Type B pancreatic cell (in vitro differentiated cells): ENCODE data around the gene UBE3B. TPM values are rescaled to one million over a fixed set of nuclear protein-coding genes. Genes with fewer than 3 reads are reported as not detected.
"Not testable (repeated sequence)": the region's sequence is repeated elsewhere in the genome, so short reads cannot be mapped to it uniquely, and the experiment has no call there.

Experiments used
- DNase-seq: peaks from one replicate; pipeline ENCODE4 v3.0.0; 2021; ENCODE audit warnings: mixed read lengths; ENCODE audit not compliant: unreplicated experiment; ENCODE audit errors: extremely low spot score
- H3K27ac Mint-ChIP-seq: 2 replicates; pipeline ENCODE4 v1.8.0; 2021; ENCODE audit warnings: mild to moderate bottlenecking, mixed read lengths
- H3K27me3 Mint-ChIP-seq: 2 replicates; pipeline ENCODE4 v1.8.0; 2021; ENCODE audit warnings: mixed read lengths
- H3K36me3 Mint-ChIP-seq: 2 replicates; pipeline ENCODE4 v1.8.0; 2021; ENCODE audit warnings: mixed read lengths
- H3K4me1 Mint-ChIP-seq: one replicate; pipeline ENCODE4 v1.8.0; 2021; ENCODE audit warnings: mixed read lengths; ENCODE audit not compliant: unreplicated experiment
- H3K4me3 Mint-ChIP-seq: 2 replicates; pipeline ENCODE4 v1.8.0; 2021; ENCODE audit warnings: mild to moderate bottlenecking, mixed read lengths
- H3K9me3 Mint-ChIP-seq: 2 replicates; pipeline ENCODE4 v1.8.0; 2021; ENCODE audit warnings: mixed read lengths
- CTCF ChIP-seq: fragments of 200-600 bp; sonication (generic); conservative IDR thresholded peaks from 2 replicates; pipeline ENCODE4 v1.5.0; 2021; ENCODE audit warnings: antibody characterized with exemption, mild to moderate bottlenecking
- total RNA-seq: library from RNA; stranded (reverse); gene quantifications from 2 replicates; pipeline ENCODE4 v1.2.1, GENCODE V29; 2021; ENCODE audit warnings: low replicate concordance

UBE3B gene
- total RNA-seq, 1 donor from 2014 or later = 41.3 TPM

DNA sequence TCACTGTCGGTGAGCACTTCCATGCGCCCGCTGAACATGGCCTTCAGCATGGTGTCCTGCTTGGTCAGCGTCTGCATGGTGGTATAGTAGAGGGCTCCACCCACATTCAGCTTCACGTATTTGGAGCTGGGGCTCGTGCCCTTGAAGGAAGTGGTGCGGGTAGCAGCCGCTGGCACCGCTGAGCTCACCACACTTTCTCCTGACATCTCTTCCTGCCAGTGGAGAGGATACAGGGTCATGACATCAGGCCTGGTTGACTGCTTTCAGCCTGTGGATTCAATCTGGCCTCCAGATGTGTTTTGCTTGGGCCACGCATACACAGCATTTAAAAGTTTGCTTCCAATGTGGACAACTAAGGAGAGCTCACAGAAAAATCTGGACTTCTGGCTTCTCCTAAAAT, 7.9 kb upstream of the UBE3B start:
- TF ChIP-seq CTCF = no peak
- DNase-seq = no peak
- no peaks in the 10 kb centered on the region for H3K9me3 Mint-ChIP-seq
- no peak overlapping the region for H3K27ac Mint-ChIP-seq
- no peaks in the 10 kb centered on the region for H3K27me3 Mint-ChIP-seq
- H3K4me1 Mint-ChIP-seq = peaks cover 24% of the 10 kb centered on the region
- H3K4me3 Mint-ChIP-seq = no peak overlapping the region
- peaks cover 16% of the 10 kb centered on the region for H3K36me3 Mint-ChIP-seq

DNA sequence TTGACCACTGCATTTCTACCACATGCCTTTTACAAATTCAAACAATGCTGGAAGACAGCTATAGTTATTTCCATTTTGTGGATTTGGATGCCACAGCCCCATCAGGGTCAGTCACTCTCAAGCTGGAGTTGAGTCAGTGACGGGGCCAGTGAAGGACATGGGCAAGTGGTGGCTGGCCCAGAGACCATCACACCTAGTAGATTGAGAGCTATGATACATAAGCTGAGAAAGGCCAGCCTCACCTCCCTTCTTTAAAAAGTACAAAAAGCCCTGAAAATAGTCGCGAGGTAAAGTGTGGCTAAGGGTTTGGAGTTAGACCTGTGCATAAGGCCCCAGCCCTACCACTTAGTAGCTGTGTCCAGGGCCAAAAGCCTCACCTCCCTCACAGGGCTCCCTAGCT, 4.4 kb upstream of the UBE3B start:
- TF ChIP-seq CTCF = no peak
- peaks cover 4% of the 10 kb centered on the region for H3K36me3 Mint-ChIP-seq
- DNase-seq = no peak
- H3K4me3 Mint-ChIP-seq = no peak overlapping the region
- peaks cover 33% of the 10 kb centered on the region for H3K4me1 Mint-ChIP-seq
- no peak overlapping the region for H3K27ac Mint-ChIP-seq
- H3K9me3 Mint-ChIP-seq = no peaks in the 10 kb centered on the region
- H3K27me3 Mint-ChIP-seq = no peaks in the 10 kb centered on the region

- H3K4me3 Mint-ChIP-seq, H3K36me3 Mint-ChIP-seq, H3K27ac Mint-ChIP-seq, H3K27me3 Mint-ChIP-seq, DNase-seq, H3K9me3 Mint-ChIP-seq: not testable (repeated sequence)
- peaks cover 34% of the 10 kb centered on the region for H3K4me1 Mint-ChIP-seq
These were observed 3.7 kb upstream of the UBE3B start for GRCh38 chr12:109473526-109474270.

- Mint-ChIP-seq H3K9me3 (no peaks in the 10 kb centered on the region), H3K4me1 (peaks cover 41% of the 10 kb centered on the region), H3K36me3 (no peaks in the 10 kb centered on the region), H3K27me3 (no peaks in the 10 kb centered on the region), H3K27ac (no peak overlapping the region), H3K4me3 (peak overlapping the region; percentile 95)
- TF ChIP-seq CTCF = no peak
- DNase-seq = no peak
These were observed 2.3 kb upstream of the UBE3B start for GRCh38 chr12:109475121-109475520.

GRCh38 chr12:109475993-109476806, 1.2 kb upstream of the UBE3B start:
- no peak for TF ChIP-seq CTCF
- H3K4me1 Mint-ChIP-seq = peaks cover 37% of the 10 kb centered on the region
- H3K36me3 Mint-ChIP-seq = no peaks in the 10 kb centered on the region
- H3K9me3 Mint-ChIP-seq = no peaks in the 10 kb centered on the region
- peak overlapping the region; percentile 99 for H3K27ac Mint-ChIP-seq
- no peak for DNase-seq
- H3K27me3 Mint-ChIP-seq = no peaks in the 10 kb centered on the region
- H3K4me3 Mint-ChIP-seq = peak overlapping the region; percentile 95

DNA sequence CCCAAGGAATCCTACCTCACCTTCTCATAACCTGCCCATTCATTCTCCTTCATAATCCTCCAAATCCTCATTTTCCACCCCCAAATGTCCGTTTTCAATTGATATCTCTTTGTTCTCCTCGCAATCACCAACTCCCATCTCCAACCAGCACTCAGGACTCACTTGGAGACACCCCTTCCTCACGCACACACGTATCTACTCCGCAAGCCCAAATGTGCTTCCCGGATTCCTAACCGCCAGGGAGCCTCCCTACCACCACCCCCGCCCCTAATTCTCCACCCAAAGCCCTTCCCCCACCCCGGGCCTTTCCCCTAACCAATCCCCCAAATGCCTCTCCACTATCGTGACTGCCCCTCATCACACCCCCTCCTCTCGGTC, 638 bp upstream of the UBE3B start:
- H3K27me3 Mint-ChIP-seq = no peaks in the 10 kb centered on the region
- peak overlapping the region; percentile 95 for H3K4me3 Mint-ChIP-seq
- peaks cover 37% of the 10 kb centered on the region for H3K4me1 Mint-ChIP-seq
- H3K27ac Mint-ChIP-seq = peak overlapping the region; percentile 99
- no peak for TF ChIP-seq CTCF
- no peaks in the 10 kb centered on the region for H3K9me3 Mint-ChIP-seq
- H3K36me3 Mint-ChIP-seq = no peaks in the 10 kb centered on the region
- DNase-seq = no peak
